Measurements from ENCODE around the gene ETS1.

ETS1 gene

DNA sequence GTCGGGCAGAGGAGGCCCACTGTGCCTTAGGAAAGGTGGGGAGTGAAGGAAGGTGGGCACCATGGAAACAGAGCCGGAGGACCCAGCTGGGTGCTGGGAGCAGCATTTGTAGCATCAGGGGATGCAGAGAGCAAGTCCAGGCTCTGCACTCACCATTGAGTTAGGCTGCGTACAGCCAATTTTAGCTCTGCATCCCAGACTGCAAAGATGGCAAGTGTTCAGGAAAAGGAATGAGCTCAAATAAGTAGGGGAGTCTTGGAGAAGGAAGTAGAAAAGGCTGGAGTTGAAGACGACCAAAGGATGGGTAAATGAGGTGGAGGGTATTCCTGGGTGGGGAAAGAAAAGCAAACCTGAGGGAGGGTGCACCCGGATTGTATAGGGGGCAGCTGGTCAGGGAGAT, 31.6 kb upstream of the ETS1 start:
- DNase-seq (ENCODE audit: low read depth in 1 of 2, low spot score in 1 of 2) = no peak

DNA sequence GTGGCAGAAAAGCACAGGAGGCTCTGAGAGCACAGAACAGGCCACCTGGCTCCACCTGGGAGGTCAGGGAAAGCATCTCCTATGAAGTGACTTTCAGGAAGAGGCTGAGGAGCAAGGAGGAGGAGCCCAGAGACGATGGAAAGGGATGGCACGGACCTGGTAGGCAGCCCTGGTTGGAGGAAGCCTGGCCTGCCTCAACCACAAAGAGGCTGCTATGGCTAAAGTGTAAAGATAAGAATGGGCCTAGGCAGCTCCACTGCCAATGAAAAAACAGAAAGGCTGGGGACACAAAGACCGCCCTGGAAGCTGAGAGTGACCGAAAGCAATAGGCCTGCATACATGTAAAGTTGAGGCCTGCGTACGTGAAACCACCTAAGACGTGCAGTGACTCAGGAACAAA, 31.2 kb upstream of the ETS1 start:
- DNase-seq (ENCODE audit: low read depth in 1 of 2, low spot score in 1 of 2) = no peak

DNA sequence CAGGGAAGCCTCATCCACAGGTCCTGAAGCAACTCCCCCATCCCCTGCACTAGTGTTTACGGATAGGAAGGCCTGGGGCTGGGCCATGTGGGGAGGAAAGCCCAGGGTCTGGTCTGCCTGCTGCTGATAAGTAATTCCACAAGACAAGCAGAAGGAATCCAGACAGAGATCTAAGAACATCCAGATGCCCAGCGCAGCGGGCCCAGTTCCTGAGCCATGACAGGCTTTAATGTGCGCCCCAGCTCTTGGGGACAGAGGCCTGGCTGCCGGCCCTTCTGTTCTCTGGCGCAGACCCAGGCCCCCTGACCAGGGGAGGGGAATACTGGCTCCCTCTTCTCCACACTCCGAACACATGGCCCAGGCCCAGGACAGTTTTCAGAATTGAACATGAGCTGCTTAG, 28.8 kb upstream of the ETS1 start:
- no peak for DNase-seq (ENCODE audit: low read depth in 1 of 2, low spot score in 1 of 2)

DNA sequence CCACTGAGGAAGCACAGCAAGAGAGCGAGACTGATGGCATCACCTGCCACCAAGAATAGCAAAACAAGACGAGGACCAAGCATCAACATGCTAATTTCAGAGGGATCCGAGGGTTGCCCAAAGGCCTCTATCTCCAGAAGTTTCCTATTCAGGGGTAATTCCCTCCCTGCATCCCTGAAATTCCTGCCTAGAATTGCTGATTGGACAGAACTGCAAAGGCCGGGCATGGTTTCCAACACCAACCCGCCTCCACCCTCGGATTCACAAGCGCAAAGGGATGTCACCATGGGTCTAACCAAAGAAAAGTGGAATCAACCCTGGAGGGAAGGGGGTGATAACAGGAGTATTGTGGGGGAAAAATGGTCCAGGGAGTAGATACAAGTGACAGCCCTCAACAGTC, 28.3 kb upstream of the ETS1 start:
- DNase-seq (ENCODE audit: low read depth in 1 of 2, low spot score in 1 of 2) = no peak

DNA sequence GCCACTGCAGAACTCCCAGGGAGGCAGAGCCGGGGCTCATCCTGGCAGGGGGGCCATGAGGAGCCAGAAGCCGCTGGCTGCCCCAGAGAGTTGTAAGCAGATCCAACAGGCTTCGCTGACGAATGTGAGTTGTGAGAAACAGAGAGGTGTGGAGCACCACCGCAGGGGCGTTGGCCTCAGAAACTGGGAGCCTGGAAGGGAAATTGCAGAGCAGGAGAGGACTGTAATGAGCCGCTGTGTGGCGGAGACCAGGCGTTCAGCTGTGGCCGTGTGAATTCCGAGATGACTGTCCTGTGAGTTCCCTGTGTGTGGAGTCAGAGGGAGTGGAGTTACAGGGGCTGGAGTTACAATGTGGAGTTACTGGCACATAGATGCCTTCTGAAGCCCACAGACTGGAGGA, 27.7 kb upstream of the ETS1 start:
- DNase-seq (ENCODE audit: low read depth in 1 of 2, low spot score in 1 of 2) = no peak

DNA sequence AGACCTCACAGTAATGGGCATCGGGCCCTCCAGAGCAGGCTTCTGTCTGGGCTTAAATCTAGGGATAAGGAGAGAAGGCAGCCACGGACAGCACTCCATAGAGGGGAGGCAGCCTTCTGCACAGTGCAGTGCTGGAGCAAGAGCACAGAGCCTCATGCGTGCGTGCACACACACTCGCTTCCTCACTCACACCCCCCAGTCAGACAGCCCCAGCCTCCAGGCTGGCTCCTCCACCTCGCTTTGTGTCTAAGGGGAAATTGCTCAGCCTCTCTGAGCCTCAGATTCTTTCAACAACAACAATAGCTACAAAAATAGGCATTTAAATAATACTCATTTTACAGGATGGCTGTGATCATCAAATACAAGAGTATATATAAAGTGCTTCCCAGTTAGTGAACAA, 26.7 kb upstream of the ETS1 start:
- DNase-seq (ENCODE audit: low read depth in 1 of 2, low spot score in 1 of 2) = no peak

DNA sequence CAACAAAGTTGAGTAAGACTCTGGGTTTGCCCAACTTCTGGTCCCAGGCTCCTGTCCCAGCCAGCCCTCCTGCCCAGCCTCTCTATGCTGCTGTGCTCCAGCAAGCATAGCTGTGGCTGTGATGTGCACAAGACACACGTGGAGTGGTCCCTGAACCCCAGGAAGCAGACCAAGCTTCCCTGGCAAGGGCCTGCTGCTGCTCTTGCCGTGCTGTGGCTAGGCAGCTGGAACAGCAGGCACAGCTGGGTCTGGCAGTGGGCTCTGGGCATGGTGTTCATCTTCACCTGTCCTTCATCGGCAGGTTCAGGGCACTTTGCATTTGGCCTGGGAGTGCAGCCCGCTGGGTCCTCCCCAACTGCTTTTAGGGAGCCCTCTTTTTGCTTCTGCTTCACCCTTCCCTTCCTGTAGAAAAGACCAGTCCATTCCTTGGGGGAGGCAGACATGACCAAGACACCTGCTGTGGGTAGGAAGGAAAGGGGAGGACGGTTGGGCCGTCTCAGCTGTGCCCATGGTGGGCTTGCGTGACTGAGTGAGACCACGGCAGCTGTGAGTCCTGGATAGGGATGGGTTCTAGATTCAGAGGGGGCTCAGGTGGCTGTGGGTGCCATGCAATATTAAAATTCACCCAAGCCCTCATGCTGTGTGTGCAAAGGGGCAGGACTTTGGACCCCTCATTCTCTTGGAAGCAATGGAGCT, 26.1 kb upstream of the ETS1 start:
- DNase-seq (ENCODE audit: low read depth in 1 of 2, low spot score in 1 of 2) = no peak

DNA sequence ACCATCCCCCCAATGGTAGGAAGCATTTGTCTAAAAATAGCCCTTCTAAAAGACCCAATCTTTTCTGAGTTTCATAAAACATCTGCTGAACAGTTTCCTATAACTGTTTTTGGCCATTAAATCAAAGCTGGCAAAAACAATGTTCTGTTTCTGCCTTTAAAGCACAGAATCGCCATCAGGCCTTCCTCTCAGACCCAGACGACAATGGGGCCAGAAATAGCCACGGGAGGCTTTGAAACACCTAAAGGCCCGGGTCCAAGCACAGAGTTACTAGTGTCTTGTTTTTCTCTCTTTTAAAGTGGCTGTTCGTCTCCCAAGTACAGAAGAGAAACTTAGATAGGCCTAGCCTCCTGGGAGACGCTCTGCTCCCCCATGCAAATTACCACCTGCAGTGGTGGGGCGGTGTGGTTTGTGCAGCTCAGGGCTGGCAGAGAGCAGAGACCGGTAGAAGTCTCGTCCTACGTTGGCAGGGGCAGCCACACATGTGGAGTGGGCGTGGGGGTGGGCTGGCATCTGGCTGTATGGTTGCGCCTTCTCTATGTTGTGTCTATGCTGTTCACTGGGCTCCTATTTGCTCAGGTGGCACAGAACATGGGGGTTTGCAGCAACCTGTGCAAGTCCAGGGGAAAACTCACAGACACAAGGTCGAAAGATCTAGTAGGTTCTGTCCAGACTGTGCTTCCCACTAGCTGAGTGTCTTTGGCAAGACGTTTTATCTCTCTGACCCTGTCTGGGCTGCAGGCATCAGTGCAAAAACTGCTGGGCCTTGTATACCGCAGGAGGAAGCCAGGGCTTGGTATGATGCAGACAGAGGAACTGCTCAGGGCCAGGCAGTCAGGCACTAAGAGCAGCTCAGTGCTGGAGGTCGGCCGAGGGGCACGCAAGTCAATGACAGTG, 23.6 kb upstream of the ETS1 start:
- DNase-seq (ENCODE audit: low read depth in 1 of 2, low spot score in 1 of 2) = peak in 1 of 2 donors; percentile 28

DNA sequence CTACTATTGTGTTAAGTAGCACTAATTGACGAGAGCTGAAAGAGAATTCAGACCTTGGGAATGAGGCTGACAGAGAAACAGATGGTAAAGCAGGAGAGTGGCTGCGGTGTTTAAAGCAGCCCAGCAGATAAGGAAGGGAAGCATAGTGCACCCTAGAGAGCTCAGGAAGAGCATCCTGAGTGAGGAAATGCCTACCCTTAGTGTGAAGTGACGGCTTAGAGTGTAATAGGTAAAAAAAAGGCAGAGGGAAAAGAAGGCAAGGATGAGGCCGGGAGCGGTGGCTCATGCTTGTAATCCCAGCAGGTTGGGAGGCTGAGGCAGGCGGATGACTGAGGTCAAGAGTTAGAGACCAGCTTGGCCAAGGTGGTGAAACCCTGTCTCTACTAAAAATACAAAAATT, 22.4 kb upstream of the ETS1 start:
- DNase-seq (ENCODE audit: low read depth in 1 of 2, low spot score in 1 of 2) = no peak

DNA sequence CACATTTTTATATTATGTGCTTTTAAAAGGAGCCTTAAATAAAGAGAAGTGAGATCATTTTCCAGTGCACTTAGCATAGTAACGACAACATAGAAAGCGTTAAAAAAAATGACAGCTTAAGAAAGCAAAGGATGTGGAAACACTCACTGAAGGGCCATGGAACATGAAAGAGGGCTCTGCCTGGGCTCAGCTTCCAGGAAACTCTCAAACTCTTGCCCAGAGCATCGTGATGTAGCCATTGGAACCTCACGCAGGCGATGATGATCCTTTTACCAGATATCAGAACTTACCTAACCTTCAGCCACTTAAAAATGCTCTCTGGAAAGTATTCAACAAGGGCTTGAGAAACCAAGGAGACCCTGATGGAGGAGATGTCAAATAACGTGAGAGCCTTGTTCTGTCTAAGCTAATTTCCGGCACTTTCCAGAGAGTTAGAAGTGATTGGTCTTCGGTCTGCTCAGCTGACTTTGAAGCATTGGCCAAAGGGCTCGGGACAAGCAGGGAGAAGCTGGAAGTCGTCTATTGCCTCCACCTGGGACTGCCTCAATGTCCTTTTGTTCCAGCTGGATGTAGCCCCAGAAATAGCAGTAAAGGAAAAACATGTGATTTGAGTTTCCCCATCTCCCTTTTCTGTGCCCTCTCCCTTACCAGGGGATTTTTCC, 21.5 kb upstream of the ETS1 start:
- no peak for DNase-seq (ENCODE audit: low read depth in 1 of 2, low spot score in 1 of 2)

DNA sequence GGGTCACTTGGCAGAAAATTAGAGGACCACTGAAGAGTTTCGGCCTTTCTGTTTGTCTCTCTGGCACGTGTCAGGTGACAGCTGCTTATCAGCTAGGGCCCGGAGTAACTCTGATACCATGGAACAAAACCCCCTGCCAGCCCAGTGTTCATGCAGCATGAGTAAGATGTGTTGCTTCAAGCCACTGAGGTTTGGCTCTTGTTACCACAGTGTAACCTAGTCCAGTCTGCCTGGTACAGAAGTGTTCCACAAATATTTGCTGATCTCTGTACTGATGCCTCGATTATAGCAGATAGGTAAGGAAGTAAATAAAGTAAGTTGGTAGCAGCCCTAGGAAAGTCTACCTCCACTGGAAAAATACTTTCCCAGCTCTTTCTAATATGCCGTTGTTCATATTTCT, 20.5 kb upstream of the ETS1 start:
- DNase-seq (ENCODE audit: low read depth in 1 of 2, low spot score in 1 of 2) = no peak

DNA sequence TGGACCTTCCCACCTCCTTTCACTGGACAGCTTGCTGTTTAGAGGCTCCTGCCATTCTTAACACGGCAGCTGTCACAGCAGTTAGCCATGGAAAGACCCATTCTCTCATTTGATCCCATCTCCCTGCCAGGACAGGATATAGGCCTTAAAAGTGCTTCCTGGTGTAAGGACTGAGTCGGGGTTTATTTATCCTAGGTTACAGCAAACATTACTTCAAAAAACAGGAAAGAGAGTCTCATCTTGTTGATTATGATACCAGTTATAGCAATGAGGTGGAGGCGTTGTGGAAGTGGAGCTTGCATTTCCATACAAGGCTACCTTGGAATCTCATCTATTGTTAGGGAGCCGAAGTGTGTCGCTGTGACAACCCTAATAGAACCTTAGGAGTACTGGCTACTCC, 17.4 kb upstream of the ETS1 start:
- no peak for DNase-seq (ENCODE audit: low read depth in 1 of 2, low spot score in 1 of 2)

DNA sequence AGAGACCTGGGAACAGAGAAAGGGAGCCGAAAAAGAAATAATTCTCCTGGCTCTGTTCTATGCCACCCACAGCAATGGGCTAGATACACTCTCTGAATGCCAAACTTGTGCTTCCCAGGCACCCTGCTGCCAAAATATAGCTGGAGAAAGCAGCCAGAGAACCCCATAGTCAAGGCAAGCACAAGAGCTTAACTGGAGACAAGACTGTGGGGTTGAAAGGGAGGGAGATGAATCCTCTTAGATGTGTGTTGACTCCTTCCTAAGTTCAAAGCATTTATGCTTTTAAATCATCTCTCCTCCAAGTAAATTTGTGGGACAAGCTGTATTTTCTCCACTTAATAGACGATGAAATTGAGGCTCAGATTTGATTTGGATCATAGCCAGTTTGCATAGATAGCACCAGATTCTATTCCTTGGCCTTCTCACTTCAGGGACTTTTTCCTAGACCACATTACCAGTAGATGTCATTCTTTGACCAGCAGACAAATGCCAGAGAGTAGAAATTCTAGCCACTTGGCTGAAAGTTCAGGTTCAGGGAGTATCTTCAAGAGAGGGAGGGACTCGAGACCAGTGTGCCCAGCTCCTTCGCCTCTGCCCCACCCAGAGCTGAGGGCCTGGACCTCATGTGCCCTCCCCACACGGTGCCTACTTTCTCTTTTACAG, 16.5 kb upstream of the ETS1 start:
- no peak for DNase-seq (ENCODE audit: low read depth in 1 of 2, low spot score in 1 of 2)

DNA sequence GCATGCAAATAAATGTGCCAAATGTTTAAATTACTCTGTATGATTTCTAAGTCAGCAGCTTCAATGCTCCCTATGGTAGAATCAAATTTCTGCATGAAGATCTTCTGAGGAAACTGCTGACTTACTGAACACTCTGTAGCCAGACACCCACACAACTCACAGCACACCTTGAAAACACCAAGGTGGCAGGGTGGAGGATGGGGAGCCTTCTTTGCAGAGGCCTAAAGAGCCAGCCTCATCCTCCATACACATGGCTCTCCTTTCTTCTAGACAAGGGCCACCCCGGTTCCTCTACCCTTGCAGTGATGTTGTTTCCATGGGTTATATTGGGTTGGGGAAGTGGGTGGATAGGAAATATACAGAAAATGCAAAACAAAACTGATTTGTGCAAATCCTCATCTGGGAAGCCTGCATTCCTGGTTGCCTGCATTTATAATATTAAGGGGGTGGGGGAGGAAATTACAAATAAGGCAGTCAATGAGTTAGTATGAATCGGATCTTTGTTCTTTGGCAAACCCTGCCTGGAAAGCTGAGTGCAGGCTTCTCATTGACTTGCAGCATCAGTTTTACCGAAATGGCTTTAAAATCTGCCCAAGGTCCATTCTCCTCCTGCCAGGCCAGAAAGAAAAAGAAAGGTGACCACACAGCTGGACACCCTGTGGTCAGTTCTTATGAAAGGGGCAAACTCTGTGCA, 15.8 kb upstream of the ETS1 start:
- DNase-seq (ENCODE audit: low read depth in 1 of 2, low spot score in 1 of 2) = no peak

DNA sequence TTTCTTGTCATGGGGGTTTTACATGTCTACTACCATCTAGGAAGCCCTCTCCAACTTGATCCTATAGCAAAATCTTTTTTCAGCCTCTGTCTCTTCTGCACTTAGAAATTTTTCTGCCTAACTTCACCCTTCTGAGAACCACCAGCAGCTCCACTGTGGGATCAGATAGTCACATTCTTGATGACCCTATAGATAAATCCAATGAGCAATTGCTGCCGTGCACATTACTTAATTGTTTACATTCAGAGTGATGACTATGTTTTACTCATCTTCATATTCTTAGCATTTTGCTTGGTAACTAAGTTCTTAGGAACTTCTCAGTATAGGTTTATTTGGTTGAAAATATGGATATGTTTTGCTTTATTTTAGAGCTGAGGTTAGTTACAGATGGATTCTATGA, 12.4 kb upstream of the ETS1 start:
- DNase-seq (ENCODE audit: low read depth in 1 of 2, low spot score in 1 of 2) = no peak

DNA sequence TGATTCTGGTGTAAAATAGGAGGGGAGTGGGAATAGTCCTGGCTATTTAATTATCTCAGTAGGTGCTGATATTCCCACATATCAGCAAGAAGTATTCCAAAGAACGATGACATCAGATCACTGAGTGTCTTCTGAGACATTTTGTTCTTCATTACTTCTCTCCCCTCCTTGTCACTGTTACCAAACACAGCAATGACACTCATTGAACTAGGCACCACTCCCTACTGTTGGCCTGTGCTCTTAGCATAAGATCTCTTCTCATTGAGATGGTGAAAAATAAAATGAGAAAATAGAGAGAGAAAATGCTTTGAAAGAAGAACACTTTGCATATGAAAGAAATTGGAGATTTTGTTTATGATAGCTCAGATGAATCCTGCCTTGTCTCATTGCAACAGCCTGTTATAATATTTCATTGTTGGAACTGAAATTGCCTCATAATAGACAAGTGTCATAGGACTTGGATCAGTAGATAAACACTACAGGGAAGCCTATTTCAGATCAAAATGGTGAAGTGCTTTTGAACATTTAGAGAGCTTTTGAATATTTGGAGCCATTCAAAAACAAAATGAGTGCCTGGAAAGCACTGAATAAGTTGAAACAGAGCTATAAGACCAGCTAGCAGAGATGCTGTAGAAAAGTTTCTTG, 11.3 kb upstream of the ETS1 start:
- DNase-seq (ENCODE audit: low read depth in 1 of 2, low spot score in 1 of 2) = no peak

DNA sequence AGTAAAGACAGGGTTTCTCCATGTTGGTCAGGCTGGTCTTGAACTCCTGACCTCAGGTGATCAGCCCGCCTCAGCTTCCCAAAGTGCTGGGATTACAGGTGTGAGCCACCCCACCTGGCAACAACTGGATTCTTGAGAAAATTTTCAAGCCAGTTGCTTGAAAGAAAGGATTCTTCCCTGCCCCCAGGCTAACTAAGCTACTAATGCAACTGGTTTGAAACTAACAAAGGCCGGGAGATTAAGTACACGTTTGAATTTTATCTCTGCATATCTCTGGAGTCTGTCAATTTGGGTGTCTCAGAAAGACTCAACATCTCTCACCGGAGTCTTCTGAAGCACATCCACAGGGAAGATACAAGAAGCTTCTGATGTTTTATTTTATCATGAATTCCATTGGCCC, 10.7 kb upstream of the ETS1 start:
- no peak for DNase-seq (ENCODE audit: low read depth in 1 of 2, low spot score in 1 of 2)

DNA sequence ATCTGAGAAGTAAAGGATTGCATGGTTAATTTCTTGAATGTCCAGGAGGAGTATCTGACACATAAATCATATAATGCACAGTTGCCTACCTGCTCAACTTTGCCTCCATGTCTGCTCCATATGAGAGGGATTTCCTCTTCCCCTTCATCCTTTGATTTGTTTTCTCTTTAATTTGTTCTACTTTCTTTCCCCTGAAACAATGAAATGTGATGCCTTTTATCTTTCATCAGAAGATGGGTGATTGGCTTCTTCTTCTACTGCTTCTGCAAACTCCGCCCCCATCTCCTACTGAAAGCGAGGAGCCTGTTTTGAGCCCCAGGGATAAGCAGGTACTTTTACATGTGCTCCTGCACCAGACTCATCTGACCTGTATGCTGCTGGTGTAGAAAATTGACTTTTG, 9.9 kb upstream of the ETS1 start:
- no peak for DNase-seq (ENCODE audit: low read depth in 1 of 2, low spot score in 1 of 2)

DNA sequence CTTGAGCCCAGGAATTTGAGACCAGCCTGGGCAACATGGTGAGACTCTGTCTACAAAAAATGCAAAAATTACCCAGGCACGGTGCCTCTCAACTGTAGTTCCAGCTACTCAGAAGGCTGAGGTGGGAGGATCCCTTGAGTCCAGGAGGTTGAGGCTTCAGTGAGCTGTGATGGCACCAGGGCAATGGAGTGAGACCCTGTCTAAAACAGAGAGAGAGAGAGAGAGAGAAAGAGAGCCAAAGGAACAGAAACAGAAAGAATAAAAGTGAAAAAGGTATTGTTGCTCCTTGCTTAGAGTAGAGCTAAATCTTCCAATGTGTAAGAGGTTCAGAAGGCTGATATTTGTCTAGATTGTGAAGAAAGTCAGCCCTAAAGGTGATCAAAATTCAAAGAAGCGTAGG, 8.9 kb upstream of the ETS1 start:
- no peak for DNase-seq (ENCODE audit: low read depth in 1 of 2, low spot score in 1 of 2)

DNA sequence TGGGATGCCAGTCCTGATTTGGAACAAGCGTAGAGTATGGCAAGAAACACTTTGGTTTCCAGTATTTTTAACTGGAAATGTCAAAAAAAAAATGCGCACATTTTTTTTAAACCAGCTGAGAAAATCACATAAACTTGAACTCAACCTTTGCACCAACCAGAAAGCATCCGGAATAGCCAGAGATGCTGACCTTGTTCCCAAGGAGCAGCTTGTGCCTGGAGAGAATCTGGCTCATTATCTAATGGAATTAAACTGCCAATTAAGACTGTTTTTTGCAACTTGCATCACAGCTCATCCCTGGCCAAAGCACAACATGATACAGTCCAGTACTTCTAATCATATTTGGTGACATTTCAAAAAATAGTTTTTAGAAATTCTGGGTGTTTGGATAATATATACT, 8.4 kb upstream of the ETS1 start:
- DNase-seq (ENCODE audit: low read depth in 1 of 2, low spot score in 1 of 2) = no peak

DNA sequence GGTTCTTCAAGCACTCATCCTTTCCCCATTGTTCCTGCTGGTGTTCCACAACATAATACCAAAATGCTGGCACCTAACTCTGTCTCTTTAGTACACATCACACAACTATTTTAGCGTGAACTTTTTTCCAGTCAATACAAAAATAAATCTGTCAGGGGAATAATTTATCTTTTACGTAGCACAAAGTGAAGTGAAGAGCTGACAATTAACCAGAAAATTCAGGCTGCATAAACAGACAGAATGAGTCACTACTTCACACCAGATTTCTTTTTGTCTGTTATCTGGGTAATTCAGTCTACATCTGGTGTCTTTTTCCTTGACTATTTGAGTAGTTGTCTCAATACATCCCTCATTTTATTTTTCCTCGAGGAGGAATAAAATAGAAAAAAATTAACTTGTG, 7.9 kb upstream of the ETS1 start:
- DNase-seq (ENCODE audit: low read depth in 1 of 2, low spot score in 1 of 2) = no peak

All from stimulated activated CD4-positive, alpha-beta T cell treated with anti-CD3 and anti-CD28 coated beads, Interleukin-15, amount 100 ng/mL, for 1 hour (primary cell).